GM12878 (cell line): ENCODE measurements around the gene PHC1. TPM values are rescaled to one million over a fixed set of nuclear protein-coding genes. Genes with fewer than 3 reads are reported as not detected.

Source experiments
- ATAC-seq: fragments of 200-7000 bp; cut with Tn5 transposase; 3 replicates; pipeline ENCODE4 v1.9.1; 2020; ENCODE audit warnings: mild to moderate bottlenecking, moderate library complexity
- BruUV-seq: library from RNA; stranded (reverse); fragments of 400-500 nt; replicated peaks from 2 replicates; lab custom pipeline; 2021; lab: Mats Ljungman, UMichigan
- CTCF ChIA-PET: fragments of 300-600 bp; sonication (Branson Sonifier 250); formaldehyde crosslinking; extraction: SDS; loops from one replicate; lab custom pipeline; 2021; ENCODE audit warnings: inconsistent platforms; lab: Yijun Ruan, JAX
- POLR2A ChIA-PET: fragments of 350-600 bp; formaldehyde crosslinking; extraction: SDS; loops from one replicate; lab custom pipeline; 2021; ENCODE audit warnings: inconsistent platforms; lab: Charles Lee
- RAD21 ChIA-PET: fragments of 300-600 bp; sonication (Branson Sonifier 250); formaldehyde crosslinking; loops from one replicate; lab custom pipeline; 2023; ENCODE audit warnings: antibody characterized with exemption; ENCODE audit not compliant: unreplicated experiment; lab: Charles Lee
- SMC1A ChIA-PET: fragments of 300-600 bp; sonication (Branson Sonifier 250); formaldehyde crosslinking; loops from one replicate; lab custom pipeline; 2023; ENCODE audit not compliant: unreplicated experiment, uncharacterized antibody; lab: Charles Lee
- DNase-seq: peaks from one replicate; pipeline ENCODE4 v3.0.0-alpha.2; 2011; ENCODE audit warnings: low read depth, low spot score
- FAIRE-seq: peaks from 3 replicates; lab custom pipeline; 2011; peaks lifted over from hg19 to GRCh38; lab: Jason Lieb, UNC
- H2AFZ ChIP-seq: 2 replicates; pipeline ENCODE4 v1.6.0; 2011; ENCODE audit warnings: low read depth, low read length, control low read depth; ENCODE audit not compliant: control insufficient read depth
- H3K27ac ChIP-seq: 2 replicates; pipeline ENCODE4 v1.5.1; 2011; ENCODE audit warnings: control low read depth; ENCODE audit not compliant: control insufficient read depth, insufficient read depth
- H3K27me3 ChIP-seq, 2 experiments: replicated peaks in 1 of 2; 2 replicates each; pipeline versions ENCODE4 v1.6.0 to v1.6.1; 2011; ENCODE audit warnings: low read length in 1 of 2; ENCODE audit not compliant: control insufficient read depth in 2 of 2, insufficient read depth in 2 of 2
- H3K36me3 ChIP-seq, 2 experiments: 2 replicates each; pipeline ENCODE4 v1.5.1; 2011; ENCODE audit warnings: low read length in 1 of 2; ENCODE audit not compliant: control insufficient read depth in 2 of 2, insufficient read depth in 2 of 2
- H3K4me1 ChIP-seq: 2 replicates; pipeline ENCODE4 v1.6.1; 2011; ENCODE audit warnings: mild to moderate bottlenecking, low read length, moderate library complexity, mixed read lengths; ENCODE audit not compliant: control insufficient read depth, insufficient read depth
- H3K4me2 ChIP-seq: 2 replicates; pipeline ENCODE4 v1.6.0; 2011; ENCODE audit warnings: control low read depth; ENCODE audit not compliant: control insufficient read depth, insufficient read depth
- H3K4me3 ChIP-seq: fragments of 200-600 bp; sonication (generic); 2 replicates; pipeline ENCODE4 v1.5.1; 2016
- H3K79me2 ChIP-seq: 2 replicates; pipeline ENCODE4 v1.6.0; 2011; ENCODE audit warnings: low read length; ENCODE audit not compliant: control insufficient read depth, insufficient read depth
- H3K9ac ChIP-seq: 2 replicates; pipeline ENCODE4 v1.8.0; 2011; ENCODE audit warnings: low read length, control low read depth, mixed read lengths; ENCODE audit not compliant: control insufficient read depth, insufficient read depth
- H3K9me3 ChIP-seq: replicated peaks from 3 replicates; pipeline ENCODE4 v1.5.1; 2011; ENCODE audit warnings: mild to moderate bottlenecking, low read length; ENCODE audit not compliant: control insufficient read depth, insufficient read depth
- H4K20me1 ChIP-seq: 2 replicates; pipeline ENCODE4 v1.6.0; 2011; ENCODE audit not compliant: control insufficient read depth, insufficient read depth
- BCL3 ChIP-seq: IDR thresholded peaks from 2 replicates; pipeline ENCODE4 v1.6.1; 2011; ENCODE audit warnings: borderline replicate concordance, low read depth, mild to moderate bottlenecking, moderate library complexity, low read length; ENCODE audit not compliant: insufficient read depth, poor library complexity, severe bottlenecking
- EGR1 ChIP-seq, 2 experiments: IDR thresholded peaks; 1 replicate in 1 of 2; 2 replicates in 1 of 2; pipeline ENCODE4 v1.6.1; 2011 to 2012; ENCODE audit warnings: low read depth in 2 of 2, low read length in 2 of 2, borderline replicate concordance in 1 of 2, mild to moderate bottlenecking in 1 of 2, moderate library complexity in 1 of 2
- NFYA ChIP-seq: IDR thresholded peaks from 2 replicates; pipeline ENCODE4 v1.6.1; 2011; ENCODE audit warnings: low read depth, mild to moderate bottlenecking, low read length, improper control_type of control experiment, borderline replicate concordance
- NR2F1 ChIP-seq: fragments of 450-650 bp; conservative IDR thresholded peaks from 2 replicates; pipeline ENCODE4 v1.6.1; 2017; ENCODE audit warnings: mild to moderate bottlenecking
- RFX5 ChIP-seq: IDR thresholded peaks from 2 replicates; pipeline ENCODE4 v1.6.1; 2011; ENCODE audit warnings: low read depth, low read length, improper control_type of control experiment
- ZBTB33 ChIP-seq: fragments of 450-650 bp; IDR thresholded peaks from 2 replicates; pipeline ENCODE4 v1.6.1; 2017; ENCODE audit warnings: mild to moderate bottlenecking
- ZNF274 ChIP-seq: IDR thresholded peaks from one replicate; pipeline ENCODE4 v1.8.0; 2011; ENCODE audit not compliant: insufficient read length, insufficient read depth
- WGBS: methylation state at CpG from one replicate; pipeline ENCODE4 v1.1.6; 2016; ENCODE audit warnings: low lambda C conversion rate; ENCODE audit not compliant: insufficient replicate concordance, insufficient coverage; ENCODE audit errors: missing lambda C conversion rate; 5-methylcytosine and 5-hydroxymethylcytosine counted together
- in situ Hi-C: fragments of 300-500 bp; cut with MboI; formaldehyde crosslinking; loops from 9 replicates; pipeline ENCODE4 v1.14.3; 2018; ENCODE audit warnings: mixed read lengths
- intact Hi-C: fragments of 100-400 bp; cut with micrococcal nuclease; formaldehyde crosslinking; loops from one replicate; pipeline ENCODE4 v1.14.2; 2022; ENCODE audit not compliant: unreplicated experiment
- polyA plus RNA-seq, 11 experiments: library from polyadenylated mRNA; depleted of rRNA in 4 of 11; unstranded in 6 of 11; stranded (reverse) in 5 of 11; fragments of >200 nt; fragmentation: Nextera tagmentation in 4 of 11; fragmentation: Illumina TruSeq in 1 of 11; extraction: Ambion mirVana in 4 of 11; extraction: Trizol in 1 of 11; gene quantifications; 1 replicate in 1 of 11; 2 replicates in 10 of 11; pipeline versions ENCODE4 v1.2.1 to v1.2.3, GENCODE V29; 2011 to 2016; ENCODE audit warnings: inconsistent platforms in 2 of 11, missing spikeins in 2 of 11, low read depth in 1 of 11
- total RNA-seq, 4 experiments: library from RNA; depleted of rRNA in 3 of 4; stranded (reverse); fragments of >200 nt in 3 of 4; fragmentation: Illumina TruSeq in 1 of 4; extraction: Trizol in 1 of 4; gene quantifications; 2 replicates each; pipeline versions ENCODE4 v1.2.1 to v1.2.3, GENCODE V29; 2013 to 2021

Gene PHC1
- total and polyA plus RNA-seq, 10 of the 15 experiments (the other 5 are each of a cell fraction or from before 2014, with no cell fraction given), result 0.50 to 16.3 (median 2.1) TPM

- Histone ChIP-seq H3K79me2 (no peaks in the 10 kb centered on the region), H3K27ac (no peak overlapping the region), H4K20me1 (no peaks in the 10 kb centered on the region), H3K4me1 (peaks cover 4% of the 10 kb centered on the region), H3K4me3 (no peak overlapping the region), H3K9ac (no peak overlapping the region), H3K9me3 (no peaks in the 10 kb centered on the region), H3K27me3 (no peaks in the 10 kb centered on the region; a peak in 1 of 4 replicates), H3K36me3 (no peaks in the 10 kb centered on the region), H3K4me2 (no peak overlapping the region), H2AFZ (no peak overlapping the region)
- DNase-seq (no peak), FAIRE-seq (no peak), ATAC-seq (no peak)
- ChIA-PET CTCF (interaction anchor here (1.3 kb wide), 2 partner anchors 26 to 33 kb away, joined by 4 read pairs; partner anchors contain the start of gene M6PR), POLR2A (interaction anchor here (0.6 kb wide), 2 partner anchors 30 to 33 kb away, joined by 3 to 4 read pairs; partner anchors contain the start of gene M6PR), RAD21 (no interaction called here), SMC1A (interaction anchor here (1.2 to 1.3 kb wide), 2 partner anchors 9 to 122 kb away, joined by 3 read pairs; no protein-coding TSS in a partner anchor)
- WGBS, result 51% methylated on average over 3 of the region's 3 CpGs
- in situ Hi-C loops, result no loop called here
- intact Hi-C loops, result loop anchor here (2.0 to 10.0 kb wide), 2 partner anchors 30 to 128 kb away; no protein-coding TSS in a partner anchor
- TF ChIP-seq RFX5, result no peak
- no peak for TF ChIP-seq NFYA
- TF ChIP-seq BCL3, result no peak
- no peak for TF ChIP-seq NR2F1
- no peak for TF ChIP-seq ZBTB33
- TF ChIP-seq EGR1 (IDR thresholded peaks at IDR 0.05; ENCODE audit: borderline replicate concordance in 1 of 2, low read depth in 2 of 2, low read length in 2 of 2), result no peak
- no peak for TF ChIP-seq ZNF274
- BruUV-seq, result no TSS peak
These were observed 2.7 kb downstream of the PHC1 start for GRCh38 chr12:8917031-8917430.
